Activated naive CD4-positive, alpha-beta T cell treated with anti-CD3 and anti-CD28 coated beads, Interleukin-2, amount 50 U/mL, for 24 hours (primary cell): Measurements from ENCODE around the gene CYP2J2.

Source experiments
- H3K27ac Mint-ChIP-seq: one replicate; pipeline ENCODE4 v1.8.0; 2021; ENCODE audit warnings: mild to moderate bottlenecking, mixed read lengths
- H3K27me3 Mint-ChIP-seq: one replicate; pipeline ENCODE4 v1.8.0; 2021; ENCODE audit warnings: mixed read lengths
- H3K36me3 Mint-ChIP-seq: one replicate; pipeline ENCODE4 v1.8.0; 2021; ENCODE audit warnings: mixed read lengths
- H3K4me1 Mint-ChIP-seq: one replicate; pipeline ENCODE4 v1.8.0; 2021; ENCODE audit warnings: mixed read lengths
- H3K4me3 Mint-ChIP-seq: one replicate; pipeline ENCODE4 v1.8.0; 2021; ENCODE audit warnings: mild to moderate bottlenecking, mixed read lengths
- H3K9me3 Mint-ChIP-seq: one replicate; pipeline ENCODE4 v1.8.0; 2021; ENCODE audit warnings: mixed read lengths

The CYP2J2 gene

DNA sequence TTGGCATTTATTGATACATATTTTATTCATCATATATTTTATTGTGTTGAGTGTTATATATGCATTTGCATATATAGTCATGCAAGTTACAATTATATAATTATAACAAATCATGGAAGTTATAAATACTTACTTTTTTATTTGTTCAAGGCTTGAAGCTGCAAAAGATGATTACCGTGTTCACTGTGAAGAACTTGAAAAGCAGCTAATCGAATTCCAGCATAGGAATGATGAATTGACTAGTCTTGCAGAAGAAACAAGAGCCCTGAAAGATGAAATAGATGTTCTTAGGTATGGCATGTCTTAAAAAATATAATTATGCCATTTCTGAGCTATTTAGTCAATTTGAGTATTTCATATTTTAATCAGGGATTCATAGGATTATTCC lies 79.7 kb downstream of the CYP2J2 start:
- Mint-ChIP-seq H3K4me1 (peaks cover 6% of the 10 kb centered on the region), H3K27me3 (no peaks in the 10 kb centered on the region), H3K4me3 (no peak overlapping the region), H3K36me3 (peaks cover 34% of the 10 kb centered on the region), H3K9me3 (no peaks in the 10 kb centered on the region), H3K27ac (no peak overlapping the region)

DNA sequence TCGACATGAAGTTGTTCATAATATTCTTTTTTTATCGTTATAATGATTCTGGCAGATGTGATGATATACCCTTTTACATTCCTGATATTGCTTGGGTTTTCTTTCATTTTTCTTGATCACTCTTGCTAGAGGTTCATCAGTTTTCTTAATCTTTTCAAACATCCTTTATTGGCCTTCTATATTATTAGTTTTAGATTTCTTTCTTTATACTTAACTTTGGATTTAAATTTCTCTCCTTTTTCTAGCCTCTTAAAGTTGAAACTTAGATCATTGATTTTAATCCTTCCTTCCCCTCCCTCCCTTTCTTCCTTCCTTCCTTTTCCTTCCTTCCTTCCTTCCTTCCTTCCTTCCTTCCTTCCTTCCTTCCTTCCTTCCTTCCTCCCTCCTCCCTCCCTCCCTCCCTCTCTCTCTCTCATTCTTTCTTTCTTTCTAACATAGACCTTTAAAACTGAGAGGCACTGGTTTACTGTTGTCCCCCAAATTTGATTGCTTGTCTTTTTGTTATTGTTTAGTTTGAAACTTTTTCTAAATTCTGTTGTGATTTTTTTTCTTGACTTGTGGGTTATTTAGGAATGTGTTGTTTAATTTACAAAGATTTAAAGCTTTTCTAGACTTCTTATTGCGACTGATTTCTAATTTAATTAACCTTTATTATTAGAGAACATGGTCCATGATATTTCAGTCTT lies 80.2 kb downstream of the CYP2J2 start:
- H3K9me3 Mint-ChIP-seq, result no peaks in the 10 kb centered on the region
- peaks cover 34% of the 10 kb centered on the region for H3K36me3 Mint-ChIP-seq
- peaks cover 6% of the 10 kb centered on the region for H3K4me1 Mint-ChIP-seq
- H3K4me3 Mint-ChIP-seq, result no peak overlapping the region
- H3K27ac Mint-ChIP-seq, result no peak overlapping the region
- H3K27me3 Mint-ChIP-seq, result no peaks in the 10 kb centered on the region

DNA sequence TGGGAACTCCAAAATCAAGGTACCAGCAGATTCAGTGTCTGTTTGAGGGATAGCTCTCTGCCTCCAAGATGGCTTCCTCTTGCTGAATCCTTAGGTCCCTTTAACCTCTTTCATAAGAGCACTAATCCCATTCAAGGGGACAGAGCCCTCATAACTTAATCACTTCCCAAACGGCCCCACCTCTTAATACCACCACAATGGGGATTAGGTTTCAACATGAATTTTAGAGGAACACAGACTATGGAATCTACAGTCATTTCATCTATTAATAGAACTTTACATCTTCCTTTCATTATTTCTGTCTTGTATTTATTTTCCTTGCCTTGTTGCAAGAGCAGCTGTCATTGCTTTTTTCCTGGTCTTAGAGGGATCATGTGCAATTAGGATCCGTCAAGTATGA lies 81.5 kb downstream of the CYP2J2 start:
- Mint-ChIP-seq H3K27ac (no peak overlapping the region), H3K36me3 (peaks cover 35% of the 10 kb centered on the region), H3K4me3 (no peak overlapping the region), H3K4me1 (peaks cover 6% of the 10 kb centered on the region), H3K9me3 (no peaks in the 10 kb centered on the region), H3K27me3 (no peaks in the 10 kb centered on the region)
